NCI-H526 (cell line): Measurements from ENCODE around the gene SWSAP1.

Source experiments
- DNase-seq, 2 experiments: peaks; one replicate each; lab custom pipeline; 2025; lab: John Stamatoyannopoulos, UW

Gene SWSAP1

GRCh38 chr19:11355160-11356073, 19.0 kb upstream of the SWSAP1 start, which contains the start of gene PLPPR2:
TSS of gene PLPPR2 (plus strand) at chr19:11355432. CDS start at chr19:11357674, 2,242 bp downstream.
- DNase-seq: peak; percentile 43 to 82

DNA sequence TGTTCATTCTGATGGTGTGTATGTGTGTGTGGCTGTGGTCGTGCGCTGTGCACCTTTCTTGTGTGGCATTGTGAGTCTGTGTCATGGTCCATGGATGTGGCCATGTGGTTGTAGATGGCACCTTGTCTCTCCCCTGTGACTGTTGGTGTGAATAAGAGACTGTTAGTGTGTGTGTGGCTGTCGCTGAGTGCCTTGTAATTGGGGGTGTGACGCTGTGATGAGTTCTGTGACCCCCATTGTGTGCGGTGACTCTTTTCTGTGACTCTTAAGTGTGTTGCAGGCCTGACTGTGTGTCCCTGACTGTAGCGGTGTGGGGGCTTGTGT, 18.4 kb upstream of the SWSAP1 start:
- no peak for DNase-seq

GRCh38 chr19:11356676-11357550, 17.6 kb upstream of the SWSAP1 start:
- DNase-seq: no peak

DNA sequence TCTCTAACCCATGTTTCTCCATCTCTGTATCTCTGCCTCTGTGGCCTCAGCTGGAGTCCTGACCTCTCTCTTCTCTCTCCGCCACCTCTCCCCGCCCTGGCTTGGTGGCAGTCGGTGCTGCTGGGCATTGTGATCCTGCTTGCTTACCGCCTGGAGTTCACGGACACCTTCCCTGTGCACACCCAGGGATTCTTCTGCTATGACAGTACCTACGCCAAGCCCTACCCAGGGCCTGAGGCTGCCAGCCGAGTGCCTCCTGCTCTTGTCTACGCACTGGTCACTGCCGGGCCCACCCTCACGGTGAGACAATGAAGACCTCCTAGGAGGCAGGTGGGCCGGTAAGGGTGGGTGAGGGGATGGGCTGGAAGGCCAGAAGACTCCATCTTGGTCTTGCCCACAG, 15.0 kb upstream of the SWSAP1 start:
- no peak for DNase-seq

GRCh38 chr19:11361037-11361770, 13.3 kb upstream of the SWSAP1 start:
- DNase-seq: peak in 1 of 2 experiments; percentile 44

DNA sequence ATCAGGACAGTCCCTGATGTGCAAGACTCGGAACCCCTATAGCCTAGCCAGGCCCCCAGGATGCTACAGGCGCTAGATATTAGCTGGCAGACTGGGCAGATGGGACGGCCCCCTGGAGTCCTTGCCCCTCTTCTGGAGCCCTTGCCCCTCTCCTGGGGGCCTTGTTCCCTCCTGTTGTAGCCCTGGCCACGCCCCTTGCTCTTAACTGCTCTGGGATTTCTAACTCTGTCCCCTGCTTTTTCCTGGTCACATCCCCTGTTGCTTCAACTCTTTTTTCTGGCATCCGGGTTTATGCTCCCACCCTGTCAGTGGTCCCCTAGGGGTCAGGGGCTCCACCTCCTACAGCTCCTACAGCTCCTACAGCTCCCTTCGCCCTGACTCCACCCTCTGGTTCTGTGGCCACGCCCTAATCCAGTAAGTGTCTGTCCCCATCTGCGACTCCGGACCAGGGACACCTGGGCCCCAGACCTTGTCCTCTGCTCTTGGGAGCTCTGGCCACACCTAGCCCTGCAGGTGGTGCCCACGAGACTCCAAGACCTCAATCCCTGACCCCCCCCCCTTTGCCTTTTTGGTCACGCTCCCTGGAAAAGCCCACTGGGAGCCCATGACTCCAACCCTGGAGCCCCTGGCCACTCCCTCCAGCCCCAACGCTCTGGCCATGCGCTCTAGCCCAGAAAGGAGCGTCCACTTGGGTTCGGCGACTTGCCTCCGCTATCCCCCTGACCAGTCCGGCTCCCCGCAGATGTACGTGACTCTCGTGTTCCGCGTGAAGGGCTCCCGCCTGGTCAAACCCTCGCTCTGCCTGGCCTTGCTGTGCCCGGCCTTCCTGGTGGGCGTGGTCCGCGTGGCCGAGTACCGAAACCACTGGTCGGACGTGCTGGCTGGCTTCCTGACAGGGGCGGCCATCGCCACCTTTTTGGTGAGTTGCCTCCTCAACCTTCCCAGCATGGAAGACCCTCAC, 12.4 kb upstream of the SWSAP1 start:
- DNase-seq: no peak

DNA sequence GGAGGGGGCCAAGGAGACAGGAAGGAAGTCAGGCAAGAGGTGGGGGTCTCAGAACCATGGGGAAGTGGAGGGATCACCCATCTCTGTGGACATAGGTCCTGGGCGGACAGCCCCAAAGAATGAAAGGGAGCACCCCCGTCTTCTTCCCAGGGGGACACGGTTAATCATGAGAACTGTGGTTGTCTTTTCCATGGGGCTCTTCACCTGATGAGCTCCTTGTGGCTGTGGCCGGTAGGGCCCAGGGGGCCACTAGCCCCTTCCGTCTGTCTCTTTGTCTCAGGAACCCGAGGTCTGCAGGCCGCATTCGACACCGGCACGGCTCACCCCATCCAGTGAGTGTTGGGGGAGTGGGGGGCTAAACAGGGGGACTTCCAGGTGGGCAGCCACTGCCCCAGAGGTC, 10.6 kb upstream of the SWSAP1 start:
- no peak for DNase-seq

- no peak for DNase-seq
Observed at GRCh38 chr19:11364296-11364904, 10.1 kb upstream of the SWSAP1 start.

DNA sequence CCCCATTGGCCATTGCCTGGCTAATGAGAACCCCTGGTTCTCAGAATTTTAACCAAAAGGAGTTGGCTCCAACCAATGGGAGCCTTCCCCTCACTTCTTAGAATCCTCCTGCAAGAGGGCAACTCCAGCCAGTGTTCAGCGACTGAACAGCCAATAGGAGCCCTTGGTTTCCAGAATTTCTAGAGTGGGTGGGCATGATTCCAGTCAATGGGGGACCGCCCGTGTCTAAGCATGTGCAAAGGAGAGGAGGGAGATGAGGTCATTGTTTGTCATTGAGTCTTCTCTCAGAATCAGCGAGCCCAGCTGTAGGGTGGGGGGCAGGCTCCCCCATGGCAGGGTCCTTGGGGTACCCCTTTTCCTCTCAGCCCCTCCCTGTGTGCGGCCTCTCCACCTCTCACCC, 9.5 kb upstream of the SWSAP1 start:
- DNase-seq: no peak

- no peak for DNase-seq
Observed at GRCh38 chr19:11365557-11366117, 8.8 kb upstream of the SWSAP1 start.

DNA sequence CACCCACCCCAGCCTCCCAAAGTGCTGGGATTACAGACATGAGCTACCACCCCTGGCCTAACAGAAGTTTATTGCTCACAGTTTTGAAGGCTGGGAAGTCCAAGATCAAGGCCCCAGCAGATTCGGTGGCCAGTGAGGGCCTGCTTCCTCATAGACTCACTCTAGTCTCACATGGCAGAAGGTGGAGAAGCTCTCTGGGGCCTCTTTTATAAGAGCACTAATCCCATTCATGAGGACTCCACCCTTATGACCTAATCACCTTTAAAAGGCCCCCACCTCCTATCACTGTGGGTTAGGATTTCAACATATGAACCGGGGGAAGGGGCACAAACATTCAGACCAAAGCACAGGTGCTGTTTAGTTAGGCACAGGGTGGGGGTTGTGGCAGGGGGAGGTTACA, 6.9 kb upstream of the SWSAP1 start:
- no peak for DNase-seq

GRCh38 chr19:11370744-11371143, 3.7 kb upstream of the SWSAP1 start:
- no peak for DNase-seq

DNA sequence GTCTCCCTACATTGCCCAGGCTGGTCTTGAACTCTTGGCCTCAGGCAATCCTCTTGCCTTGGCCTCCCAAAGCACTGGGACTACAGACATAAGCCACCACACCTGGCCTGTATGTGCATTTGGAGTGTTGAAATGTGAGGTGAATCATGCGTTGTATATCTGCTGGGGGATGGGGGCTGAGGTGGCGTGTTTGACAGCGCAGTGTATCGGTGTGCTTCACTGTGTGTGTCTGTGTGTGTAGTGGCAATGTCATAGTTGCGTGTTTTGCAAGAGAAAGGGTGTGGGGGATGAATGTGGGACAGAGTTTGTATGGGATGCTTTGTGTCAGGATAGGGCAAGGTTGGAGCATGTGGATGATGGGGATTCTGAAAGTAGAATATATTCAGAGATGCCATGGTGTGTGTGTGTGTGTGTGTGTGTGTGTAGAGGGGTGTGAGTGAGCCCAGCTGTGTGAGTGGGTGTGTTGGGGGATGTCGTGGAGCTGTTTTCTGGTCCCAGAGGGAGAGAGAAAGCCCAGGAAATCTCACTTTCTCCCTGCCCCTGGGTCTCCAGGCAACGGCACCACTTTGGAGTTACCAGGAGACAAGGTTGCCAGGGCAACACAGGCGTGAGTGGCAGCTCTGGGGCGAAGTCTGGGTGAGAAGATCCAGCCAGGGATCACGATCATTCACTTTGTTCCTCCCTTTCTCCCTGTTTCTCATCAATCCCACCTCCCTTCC, 1.1 kb upstream of the SWSAP1 start:
- DNase-seq: peak; percentile 51 to 72

DNA sequence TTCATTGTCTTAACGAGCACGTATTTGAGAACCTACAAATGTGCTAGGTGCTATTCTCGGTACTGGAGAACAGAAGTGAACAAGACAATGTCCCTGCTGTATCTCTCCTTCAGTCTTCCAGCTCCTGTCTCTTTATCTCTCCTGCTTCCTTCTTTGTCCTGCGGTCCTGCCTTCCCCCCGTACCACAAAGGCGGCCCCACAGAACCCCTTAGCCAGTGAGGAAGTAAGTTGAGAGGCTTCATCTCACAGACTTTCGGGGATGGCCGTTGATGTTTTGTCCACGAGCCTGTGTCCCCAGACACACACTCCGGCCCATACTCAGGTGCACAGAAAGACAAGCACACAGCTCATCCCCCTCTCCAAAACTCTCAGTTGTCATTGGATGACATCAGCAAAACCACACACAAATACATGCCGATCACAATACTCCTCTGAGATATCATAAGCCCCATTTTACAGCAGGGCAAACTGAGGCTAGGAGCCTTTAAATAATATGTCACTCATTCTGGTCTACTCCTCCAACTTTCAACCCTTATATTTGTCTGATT, 507 bp upstream of the SWSAP1 start:
- no peak for DNase-seq

GRCh38 chr19:11375143-11375948, 880 bp downstream of the SWSAP1 start:
- DNase-seq: peak in 1 of 2 experiments; percentile 35

- no peak for DNase-seq
Observed at GRCh38 chr19:11377237-11377636, 2.8 kb downstream of the SWSAP1 start.

- DNase-seq: no peak
Observed at GRCh38 chr19:11377756-11378155, 3.3 kb downstream of the SWSAP1 start.
